Naive B cell (primary cell): ENCODE measurements around the gene LLCFC1. TPM values are rescaled to one million over a fixed set of nuclear protein-coding genes. Genes with fewer than 3 reads are reported as not detected.
A peak's percentile ranks its signal among the peaks of the same experiment; 100 is the strongest.

Experiments
- ATAC-seq, 2 donors: fragments of 150-1000 bp; cut with Tn5 transposase; 2 replicates each; pipeline ENCODE4 v1.10.0; 2021; ENCODE audit warnings: low read depth in 2 of 2, mild to moderate bottlenecking in 2 of 2, moderate library complexity in 2 of 2
- DNase-seq: peaks from one replicate; pipeline ENCODE4 v3.0.0; 2022
- H3K27ac Mint-ChIP-seq, 6 donors: one replicate each; pipeline ENCODE4 v1.8.0; 2020 to 2022; ENCODE audit warnings: mild to moderate bottlenecking in 6 of 6, mixed read lengths in 6 of 6, moderate library complexity in 5 of 6, inconsistent platforms in 2 of 6
- H3K27me3 Mint-ChIP-seq, 3 donors: one replicate each; pipeline ENCODE4 v1.8.0; 2021 to 2022; ENCODE audit warnings: mixed read lengths in 3 of 3, mild to moderate bottlenecking in 1 of 3
- H3K36me3 Mint-ChIP-seq, 2 donors: one replicate each; pipeline ENCODE4 v1.8.0; 2020 to 2022; ENCODE audit warnings: mixed read lengths in 2 of 2, inconsistent platforms in 1 of 2, mild to moderate bottlenecking in 1 of 2
- H3K4me1 Mint-ChIP-seq, 3 donors: one replicate each; pipeline ENCODE4 v1.8.0; 2020 to 2022; ENCODE audit warnings: mixed read lengths in 3 of 3, inconsistent platforms in 1 of 3, mild to moderate bottlenecking in 1 of 3, moderate library complexity in 1 of 3
- H3K4me3 Mint-ChIP-seq, 8 donors: one replicate each; pipeline ENCODE4 v1.8.0; 2020 to 2022; ENCODE audit warnings: mild to moderate bottlenecking in 8 of 8, mixed read lengths in 8 of 8, moderate library complexity in 8 of 8, inconsistent platforms in 2 of 8
- H3K9me3 Mint-ChIP-seq, 7 donors: one replicate each; pipeline ENCODE4 v1.8.0; 2020 to 2022; ENCODE audit warnings: mixed read lengths in 7 of 7, mild to moderate bottlenecking in 5 of 7, inconsistent platforms in 2 of 7, moderate library complexity in 1 of 7
- polyA plus RNA-seq, 6 donors: library from polyadenylated mRNA; unstranded; fragments of 300-500 nt; fragmentation: Illumina TruSeq; gene quantifications; one replicate each; pipeline ENCODE4 v1.2.3, GENCODE V29; 2021; ENCODE audit warnings: low read depth in 6 of 6

Gene LLCFC1
- not detected for polyA plus RNA-seq

DNA sequence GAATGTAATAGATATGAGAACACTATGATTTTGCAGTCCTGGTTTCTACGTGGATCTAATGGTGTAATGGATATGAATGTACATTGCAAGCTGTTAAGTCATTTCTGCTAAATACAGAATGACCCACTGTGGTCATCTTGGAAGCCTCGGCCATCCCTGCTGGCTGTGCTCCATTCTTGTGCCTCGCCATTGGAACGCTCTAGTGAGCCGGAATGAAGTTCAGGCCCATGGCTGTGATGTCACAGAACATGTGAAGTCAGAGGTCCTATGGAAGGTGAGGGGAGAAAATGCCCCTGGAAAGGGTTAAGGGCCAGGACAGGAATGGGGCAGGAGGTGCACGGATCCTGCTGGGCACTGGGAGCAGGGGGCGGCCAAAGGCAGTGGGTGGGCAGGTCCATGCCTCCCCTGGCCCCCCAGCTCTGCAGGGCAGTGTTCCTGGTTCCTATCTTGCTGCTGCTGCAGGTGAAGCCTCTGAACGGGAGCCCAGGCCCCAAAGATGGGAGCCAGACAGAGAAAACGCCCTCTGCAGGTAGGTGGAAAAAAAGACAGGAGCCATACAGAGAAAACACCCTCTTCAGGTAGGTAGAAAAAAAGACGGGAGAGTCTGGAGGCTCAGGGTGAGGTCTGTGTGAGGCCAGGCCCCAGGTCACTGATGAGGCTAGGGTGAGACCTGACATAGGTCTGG, at the start of gene LLCFC1:
TSS of gene LLCFC1 (plus strand) at position 259 of the 685 bp plus-strand sequence. CDS start at position 397, 138 bp downstream.
- Mint-ChIP-seq H3K4me1 (peaks cover 0 to 4% (median 0%) of the 10 kb centered on the region in 3 donors), H3K27me3 (peaks cover 0 to 49% (median 34%) of the 10 kb centered on the region in 3 donors), H3K27ac (peak within 1 kb of the TSS in 2 of 6 donors; percentile 56 to 65), H3K36me3 (peaks cover 0 to 4% of the 10 kb centered on the region in 2 donors), H3K9me3 (no peaks in the 10 kb centered on the region), H3K4me3 (no peak within 1 kb of the TSS)
- ATAC-seq (no peak), DNase-seq (no peak)

DNA sequence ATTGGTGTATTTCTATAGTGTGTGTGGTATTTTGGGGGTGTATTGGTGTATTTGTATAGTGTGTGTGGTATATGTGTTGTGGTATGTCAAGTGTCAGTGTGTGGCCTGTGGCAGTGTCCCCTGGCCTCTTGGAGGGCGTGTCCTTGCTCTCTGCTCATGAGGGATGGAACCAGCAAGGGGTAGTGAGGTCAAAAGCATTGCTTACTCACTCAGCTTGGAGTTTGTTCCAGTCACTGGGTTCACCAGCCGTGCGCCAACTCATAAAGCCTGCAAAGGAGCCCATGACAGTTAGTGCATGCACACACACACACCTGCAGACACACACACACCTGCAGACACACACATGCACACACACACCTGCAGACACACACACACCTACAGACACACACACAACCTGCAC, 49.5 kb upstream of the LLCFC1 start:
- Mint-ChIP-seq H3K36me3 (no peaks in the 10 kb centered on the region), H3K27ac (no peak overlapping the region), H3K9me3 (peaks cover 0 to 4% (median 0%) of the 10 kb centered on the region in 7 donors), H3K4me1 (peaks cover 0 to 6% (median 6%) of the 10 kb centered on the region in 3 donors), H3K4me3 (no peak overlapping the region), H3K27me3 (peaks cover 24 to 43% (median 30%) of the 10 kb centered on the region in 3 donors)
- DNase-seq (no peak), ATAC-seq (no peak)

DNA sequence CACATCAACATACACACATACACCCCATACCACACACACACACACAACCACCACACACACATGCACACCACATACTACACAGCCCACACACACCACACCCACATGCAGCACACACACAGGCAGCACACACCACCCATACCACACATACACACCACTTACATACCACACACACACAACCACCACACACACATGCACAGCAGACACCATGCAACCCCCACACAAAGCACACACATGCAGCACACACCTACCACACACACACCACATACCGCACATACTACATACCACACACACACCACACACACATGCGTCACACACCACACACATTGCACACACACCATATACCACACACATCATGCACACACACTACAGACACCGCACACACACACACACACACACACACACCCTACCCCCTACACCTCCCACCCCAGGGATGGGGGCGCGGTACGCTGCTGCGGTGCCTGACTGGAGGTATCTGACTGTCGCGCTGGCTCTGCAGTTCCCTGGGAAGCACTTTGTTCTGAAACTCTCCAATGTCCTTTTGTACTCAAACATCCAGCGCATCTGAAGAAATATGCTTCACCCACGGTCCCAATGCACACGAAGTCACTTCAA, 48.3 kb upstream of the LLCFC1 start:
- Mint-ChIP-seq H3K9me3 (peaks cover 0 to 4% (median 0%) of the 10 kb centered on the region in 7 donors), H3K4me3 (no peak overlapping the region), H3K27me3 (peaks cover 24 to 45% (median 31%) of the 10 kb centered on the region in 3 donors), H3K27ac (no peak overlapping the region), H3K4me1 (peaks cover 0 to 6% (median 6%) of the 10 kb centered on the region in 3 donors), H3K36me3 (no peaks in the 10 kb centered on the region)
- DNase-seq (no peak), ATAC-seq (no peak)

DNA sequence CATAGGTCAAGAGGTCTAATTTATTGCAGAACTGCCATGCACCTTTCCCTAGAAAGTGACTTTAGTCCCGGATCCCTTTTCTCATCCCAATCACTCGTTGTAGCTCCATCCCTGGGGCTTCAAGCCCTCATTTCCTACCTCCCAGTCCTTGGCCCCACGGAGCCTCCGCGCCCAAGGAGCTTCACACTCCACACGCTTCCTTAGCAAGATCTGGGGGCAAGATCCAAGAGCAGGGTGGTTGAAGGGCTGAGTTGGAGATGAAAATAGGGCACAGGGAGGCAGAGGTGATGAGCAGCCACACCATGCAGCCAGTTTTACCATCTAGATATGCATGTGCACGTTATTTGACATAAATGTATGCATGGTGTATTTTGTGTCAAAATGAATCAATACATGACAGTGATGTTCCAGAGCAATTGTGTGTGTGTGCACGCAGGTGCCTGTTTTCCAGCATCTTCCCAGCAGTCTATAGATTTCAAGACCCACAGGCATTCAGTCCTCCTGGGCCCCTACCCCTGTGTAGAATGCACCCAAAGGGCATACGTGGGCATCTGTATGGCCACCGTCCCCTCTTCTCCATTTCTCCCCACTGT, 47.7 kb upstream of the LLCFC1 start:
- DNase-seq (no peak), ATAC-seq (no peak)
- Mint-ChIP-seq H3K36me3 (no peaks in the 10 kb centered on the region), H3K9me3 (peaks cover 0 to 4% (median 0%) of the 10 kb centered on the region in 7 donors), H3K27me3 (peaks cover 30 to 51% (median 37%) of the 10 kb centered on the region in 3 donors), H3K4me1 (peaks cover 0 to 6% (median 6%) of the 10 kb centered on the region in 3 donors), H3K4me3 (no peak overlapping the region), H3K27ac (no peak overlapping the region)

DNA sequence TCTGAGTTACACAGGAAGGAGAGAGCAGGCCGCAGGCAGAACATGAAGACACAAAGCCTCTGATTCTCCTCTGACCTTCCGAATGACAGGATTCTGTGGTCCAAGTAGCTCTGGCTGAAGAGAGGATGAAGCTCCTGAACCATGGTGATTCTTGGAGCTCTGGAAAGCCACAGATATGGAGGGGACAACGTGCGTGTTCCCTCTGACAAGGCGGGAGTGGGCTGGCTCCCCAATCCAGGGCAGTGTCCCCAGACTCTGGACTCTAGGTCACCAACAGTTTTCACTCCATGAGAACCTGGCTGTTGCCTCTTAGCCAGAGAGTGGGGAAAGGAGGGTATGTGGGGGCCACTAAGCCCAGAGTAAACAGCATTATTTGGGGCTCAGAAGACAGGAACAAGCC, 46.3 kb upstream of the LLCFC1 start:
- no peak overlapping the region for H3K4me3 Mint-ChIP-seq
- DNase-seq (no peak), ATAC-seq (no peak)
- H3K36me3 Mint-ChIP-seq: no peaks in the 10 kb centered on the region
- peaks cover 0 to 6% (median 6%) of the 10 kb centered on the region in 3 donors for H3K4me1 Mint-ChIP-seq
- peaks cover 38 to 56% (median 45%) of the 10 kb centered on the region in 3 donors for H3K27me3 Mint-ChIP-seq
- no peak overlapping the region for H3K27ac Mint-ChIP-seq
- H3K9me3 Mint-ChIP-seq: peaks cover 0 to 4% (median 0%) of the 10 kb centered on the region in 7 donors

DNA sequence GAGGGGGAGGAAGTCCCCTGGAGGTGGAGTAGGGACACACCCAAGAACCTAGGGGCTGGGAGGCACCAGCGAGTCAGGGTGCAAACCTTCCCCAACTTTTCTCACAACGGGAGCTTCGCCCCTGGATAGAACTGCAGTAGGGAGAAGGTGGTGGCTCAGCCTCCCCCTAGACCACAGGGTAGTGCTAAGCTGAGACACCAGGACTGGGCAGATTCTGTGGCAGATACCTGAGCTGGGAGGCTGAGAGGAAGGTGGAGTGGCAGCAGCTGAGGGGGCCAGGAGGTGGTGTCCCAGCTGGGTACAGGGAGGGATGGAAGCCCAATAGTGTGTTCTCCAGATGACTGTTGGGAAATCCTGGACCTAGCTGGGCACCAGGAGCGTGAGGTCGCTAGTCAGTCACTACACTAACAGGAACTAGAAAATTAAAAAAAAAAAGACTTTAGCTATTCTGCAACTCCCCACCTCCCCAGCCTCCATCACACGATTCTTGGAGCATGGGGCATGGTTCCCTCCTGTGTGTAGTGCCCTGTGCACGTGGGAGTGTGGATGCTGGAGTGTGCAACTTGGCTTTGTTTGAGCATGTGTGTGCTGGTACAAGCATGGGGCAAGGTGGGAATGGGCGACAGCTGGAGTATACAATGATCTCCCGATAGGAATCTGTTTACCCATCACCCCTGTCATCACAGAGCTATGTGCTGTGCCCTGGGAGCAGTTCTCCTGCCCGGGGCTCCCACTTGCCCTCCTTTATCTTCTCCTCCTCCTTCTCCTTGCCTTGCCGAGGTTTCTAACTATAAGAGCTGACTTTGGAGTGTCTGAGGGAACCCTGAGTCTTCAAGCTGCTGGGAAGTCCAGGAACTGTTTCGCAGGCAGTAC, 44.9 kb upstream of the LLCFC1 start:
- H3K9me3 Mint-ChIP-seq: peaks cover 0 to 4% (median 0%) of the 10 kb centered on the region in 7 donors
- no peak for DNase-seq
- H3K4me3 Mint-ChIP-seq: no peak overlapping the region
- ATAC-seq: no peak
- H3K36me3 Mint-ChIP-seq: no peaks in the 10 kb centered on the region
- peaks cover 0 to 6% (median 6%) of the 10 kb centered on the region in 3 donors for H3K4me1 Mint-ChIP-seq
- peaks cover 41 to 60% (median 53%) of the 10 kb centered on the region in 3 donors for H3K27me3 Mint-ChIP-seq
- no peak overlapping the region for H3K27ac Mint-ChIP-seq

DNA sequence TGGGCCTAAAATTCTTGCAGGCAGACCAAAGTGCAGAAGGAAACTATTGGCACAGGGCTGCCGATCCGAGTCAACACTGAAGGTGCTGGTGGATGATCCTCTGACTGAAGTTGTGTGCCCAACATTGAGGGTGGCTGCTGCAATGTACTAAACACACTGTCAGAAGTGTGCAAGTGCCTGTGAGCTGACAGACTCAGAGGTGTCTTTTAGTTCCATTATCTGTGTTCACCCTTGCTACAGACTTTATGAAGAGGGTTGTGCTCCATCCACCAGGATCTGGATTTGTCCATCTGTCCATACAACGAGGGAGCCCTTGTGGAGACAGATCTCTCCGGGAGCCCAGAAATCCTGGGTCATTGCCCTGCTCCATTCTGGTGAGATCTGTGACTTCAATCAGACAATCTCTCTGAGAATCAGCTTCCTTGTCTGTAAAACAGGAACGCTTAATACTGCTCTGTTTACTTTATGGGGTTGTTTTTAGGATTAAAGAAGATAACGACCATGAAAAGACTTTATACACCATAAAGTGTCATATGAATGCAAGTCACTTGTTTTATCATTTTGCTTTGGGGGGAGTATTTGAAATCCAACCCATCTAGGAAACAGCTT, 44.2 kb upstream of the LLCFC1 start:
- H3K4me1 Mint-ChIP-seq: peaks cover 0 to 6% (median 6%) of the 10 kb centered on the region in 3 donors
- H3K27ac Mint-ChIP-seq: no peak overlapping the region
- DNase-seq (no peak), ATAC-seq (no peak)
- peaks cover 41 to 62% (median 58%) of the 10 kb centered on the region in 3 donors for H3K27me3 Mint-ChIP-seq
- no peak overlapping the region for H3K4me3 Mint-ChIP-seq
- H3K36me3 Mint-ChIP-seq: no peaks in the 10 kb centered on the region
- H3K9me3 Mint-ChIP-seq: peaks cover 0 to 4% (median 0%) of the 10 kb centered on the region in 7 donors

DNA sequence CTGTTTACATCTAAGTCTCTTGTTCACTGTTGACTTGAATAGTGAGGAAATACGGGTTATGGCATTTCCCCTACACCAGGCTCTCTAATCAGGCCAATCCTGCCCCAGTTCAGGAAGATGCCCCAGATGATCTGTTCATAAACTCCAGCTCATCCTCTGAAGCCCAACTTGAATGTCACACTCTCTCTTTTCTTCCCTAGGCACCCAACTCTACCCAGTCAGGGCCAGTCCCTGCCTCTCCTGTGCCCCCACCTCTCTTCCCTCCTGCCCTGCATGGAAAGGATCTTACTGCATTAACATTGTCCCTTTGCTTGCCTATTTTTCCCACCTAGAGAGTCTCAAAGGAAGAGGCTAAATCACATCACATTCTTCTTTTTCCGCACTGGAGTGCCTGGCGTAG, 43.1 kb upstream of the LLCFC1 start:
- Mint-ChIP-seq H3K36me3 (no peaks in the 10 kb centered on the region), H3K9me3 (no peaks in the 10 kb centered on the region), H3K27me3 (peaks cover 37 to 58% (median 53%) of the 10 kb centered on the region in 3 donors), H3K4me1 (peaks cover 0 to under 1% (median 0%) of the 10 kb centered on the region in 3 donors), H3K27ac (peak overlapping the region in 1 of 6 donors; percentile 60), H3K4me3 (no peak overlapping the region)
- DNase-seq (no peak), ATAC-seq (no peak)

DNA sequence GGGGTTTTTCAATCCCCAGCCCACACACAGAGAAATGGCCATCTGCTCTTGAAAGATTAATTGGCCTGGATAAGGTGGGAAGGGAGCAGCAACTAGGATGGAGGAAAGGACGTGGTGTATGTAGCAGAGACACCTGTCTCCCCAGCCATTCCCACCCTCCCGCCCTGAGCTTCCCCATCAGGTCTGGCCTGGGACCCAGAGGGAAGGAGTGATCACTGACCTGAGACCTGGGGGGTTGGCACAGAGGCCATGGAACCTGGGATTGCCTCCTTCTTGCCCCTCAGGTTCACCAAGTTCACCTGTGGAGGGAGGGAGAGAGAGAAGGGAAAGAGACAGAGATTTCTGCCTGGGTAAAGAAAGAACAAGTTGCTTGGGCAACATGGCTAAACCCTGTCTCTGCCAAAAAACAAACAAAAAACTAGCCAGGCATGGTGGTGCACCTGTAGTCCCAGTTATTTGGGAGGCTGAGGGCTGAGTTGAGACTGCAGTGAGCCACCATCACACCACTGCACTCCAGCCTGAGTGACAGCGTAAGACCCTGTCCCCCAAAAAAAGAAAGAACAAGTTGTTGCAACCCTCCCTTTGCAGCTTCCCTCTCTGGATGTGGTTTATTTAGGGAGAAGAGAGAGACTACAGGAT, 42.4 kb upstream of the LLCFC1 start:
- Mint-ChIP-seq H3K36me3 (no peaks in the 10 kb centered on the region), H3K4me1 (no peaks in the 10 kb centered on the region), H3K9me3 (peaks cover 0 to 2% (median 0%) of the 10 kb centered on the region in 7 donors), H3K27me3 (peaks cover 36 to 50% (median 47%) of the 10 kb centered on the region in 3 donors), H3K27ac (peak overlapping the region in 3 of 6 donors; percentile 60 to 83 (median 64)), H3K4me3 (no peak overlapping the region)
- no peak for DNase-seq
- no peak for ATAC-seq

DNA sequence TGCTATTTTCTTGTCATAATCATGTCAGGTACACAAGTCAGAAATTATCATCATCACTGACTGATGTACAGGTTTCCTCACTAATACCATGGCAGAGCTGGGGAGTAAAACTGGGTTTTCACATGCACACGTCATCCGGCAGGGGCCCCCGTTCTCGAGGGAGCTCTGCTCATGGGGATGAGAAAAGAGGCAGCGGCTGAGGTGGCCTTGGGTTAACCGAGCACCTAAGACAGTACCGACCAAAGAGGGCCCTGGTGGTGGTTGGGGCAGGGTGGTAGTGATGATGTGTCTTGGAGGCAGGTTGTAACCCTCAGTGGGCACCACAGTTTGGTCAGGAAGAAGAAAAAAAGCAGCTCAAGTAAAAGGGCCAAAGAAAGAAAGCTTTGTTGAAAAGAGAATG, 41.6 kb upstream of the LLCFC1 start:
- DNase-seq: no peak
- H3K27me3 Mint-ChIP-seq: peaks cover 36 to 45% (median 40%) of the 10 kb centered on the region in 3 donors
- no peak for ATAC-seq
- no peak overlapping the region for H3K4me3 Mint-ChIP-seq
- no peaks in the 10 kb centered on the region for H3K4me1 Mint-ChIP-seq
- H3K9me3 Mint-ChIP-seq: peaks cover 0 to 2% (median 0%) of the 10 kb centered on the region in 7 donors
- H3K27ac Mint-ChIP-seq: no peak overlapping the region
- H3K36me3 Mint-ChIP-seq: no peaks in the 10 kb centered on the region

DNA sequence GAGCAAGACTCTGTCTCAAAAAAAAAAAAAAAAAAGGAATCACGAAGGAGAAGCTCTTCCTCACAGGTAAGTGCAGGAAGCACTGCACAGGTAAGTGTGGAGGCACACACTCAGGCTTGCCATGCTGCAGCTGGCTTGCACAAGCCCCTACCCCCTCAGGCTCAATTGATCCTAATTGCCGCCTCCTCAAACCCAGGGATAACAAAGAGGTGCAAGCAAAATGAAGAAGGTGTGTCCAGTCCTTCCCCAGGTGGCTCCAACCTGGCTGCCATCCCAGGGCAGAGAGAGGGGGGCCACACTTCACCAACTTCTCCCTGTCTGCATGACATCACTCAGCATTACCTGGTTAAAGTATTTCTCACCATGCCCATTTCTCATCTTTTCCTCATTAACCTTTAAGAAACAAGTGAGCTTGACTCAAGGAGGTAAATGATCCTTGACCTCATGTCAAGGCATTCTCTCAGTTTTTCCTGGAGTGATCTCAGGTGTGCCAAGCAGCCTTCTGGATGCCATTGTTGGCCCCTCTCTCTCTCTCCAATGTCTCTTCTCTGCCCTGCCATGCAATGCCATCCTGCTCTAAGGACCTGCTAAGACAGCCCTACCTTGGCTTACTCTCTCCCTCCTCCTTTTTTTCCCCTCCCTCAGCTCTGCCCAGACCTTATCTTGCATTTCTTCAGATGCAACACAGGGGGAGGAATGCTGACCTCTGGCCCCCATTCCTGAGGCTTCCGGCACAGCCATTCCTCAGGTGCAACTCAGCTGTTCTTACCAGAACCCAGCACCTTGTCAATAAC, 40.7 kb upstream of the LLCFC1 start:
- no peak for DNase-seq
- Mint-ChIP-seq H3K27ac (no peak overlapping the region), H3K4me1 (no peaks in the 10 kb centered on the region), H3K9me3 (peaks cover 0 to 6% (median 2%) of the 10 kb centered on the region in 7 donors), H3K36me3 (peaks cover 0 to 3% of the 10 kb centered on the region in 2 donors), H3K4me3 (no peak overlapping the region), H3K27me3 (peaks cover 36 to 45% (median 40%) of the 10 kb centered on the region in 3 donors)
- no peak for ATAC-seq
